ENCODE measurements around the gene CD209. TPM values are rescaled to one million over a fixed set of nuclear protein-coding genes. Genes with fewer than 3 reads are reported as not detected.

CD209 gene
- total RNA-seq, 1 donor from 2014 or later = not detected

- H3K9me3 Mint-ChIP-seq = no peaks in the 10 kb centered on the region
- H3K4me1 Mint-ChIP-seq = peaks cover 25% of the 10 kb centered on the region
- intact Hi-C loops (cut with micrococcal nuclease) = no loop called here
- DNase-seq = no peak
- H3K4me3 Mint-ChIP-seq = no peak overlapping the region
- no peak overlapping the region for H3K27ac Mint-ChIP-seq
- H3K36me3 Mint-ChIP-seq (ENCODE audit: low read depth) = no peaks in the 10 kb centered on the region
- peaks cover 29% of the 10 kb centered on the region for H3K27me3 Mint-ChIP-seq
Observed at GRCh38 chr19:7703332-7703731, 44.0 kb downstream of the CD209 start.

GRCh38 chr19:7701654-7702457, 45.5 kb downstream of the CD209 start, which contains the start of gene FCER2:
Gene FCER2, minus strand, starts transcription at chr19:7702131. Its CDS starts 2,371 bp downstream, at chr19:7699760.
- intact Hi-C loops (cut with micrococcal nuclease) = no loop called here
- Mint-ChIP-seq H3K36me3 (ENCODE audit: low read depth) (no peaks in the 10 kb centered on the region), H3K27ac (no peak within 1 kb of the TSS), H3K9me3 (no peaks in the 10 kb centered on the region), H3K27me3 (peaks cover 32% of the 10 kb centered on the region), H3K4me3 (no peak within 1 kb of the TSS), H3K4me1 (peaks cover 20% of the 10 kb centered on the region)
- no peak for DNase-seq

DNA sequence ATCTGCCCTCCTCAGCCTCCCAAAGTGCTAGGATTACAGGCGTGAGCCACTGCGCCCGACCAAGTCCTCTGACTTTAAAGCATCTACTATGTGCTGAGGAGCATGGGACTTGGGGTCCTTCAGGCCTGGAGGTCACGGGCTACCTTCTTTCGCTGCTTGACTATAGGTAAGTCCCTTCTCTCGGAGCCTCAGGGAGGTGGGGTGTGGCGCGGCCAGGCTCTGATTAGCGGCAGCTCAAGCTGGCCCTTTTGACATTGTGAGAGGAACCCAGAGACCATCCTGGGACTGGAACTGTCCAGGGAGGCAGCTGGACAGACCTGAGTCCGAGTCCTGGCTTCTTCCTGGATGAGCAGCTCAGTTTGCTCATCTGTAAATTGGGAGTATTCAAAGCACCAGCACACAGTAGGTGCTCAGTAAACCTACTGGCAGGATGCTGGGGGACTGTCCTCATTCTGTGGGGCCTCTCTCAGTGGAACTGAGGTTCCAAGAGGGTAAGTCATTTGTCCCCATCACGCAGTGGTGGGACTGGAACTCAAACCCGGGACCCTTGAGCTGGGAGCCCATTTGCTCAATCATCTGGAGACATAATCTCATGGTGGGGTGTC, 46.2 kb downstream of the CD209 start:
- intact Hi-C loops (cut with micrococcal nuclease) = no loop called here
- peaks cover 13% of the 10 kb centered on the region for H3K4me1 Mint-ChIP-seq
- H3K27me3 Mint-ChIP-seq = peaks cover 31% of the 10 kb centered on the region

DNA sequence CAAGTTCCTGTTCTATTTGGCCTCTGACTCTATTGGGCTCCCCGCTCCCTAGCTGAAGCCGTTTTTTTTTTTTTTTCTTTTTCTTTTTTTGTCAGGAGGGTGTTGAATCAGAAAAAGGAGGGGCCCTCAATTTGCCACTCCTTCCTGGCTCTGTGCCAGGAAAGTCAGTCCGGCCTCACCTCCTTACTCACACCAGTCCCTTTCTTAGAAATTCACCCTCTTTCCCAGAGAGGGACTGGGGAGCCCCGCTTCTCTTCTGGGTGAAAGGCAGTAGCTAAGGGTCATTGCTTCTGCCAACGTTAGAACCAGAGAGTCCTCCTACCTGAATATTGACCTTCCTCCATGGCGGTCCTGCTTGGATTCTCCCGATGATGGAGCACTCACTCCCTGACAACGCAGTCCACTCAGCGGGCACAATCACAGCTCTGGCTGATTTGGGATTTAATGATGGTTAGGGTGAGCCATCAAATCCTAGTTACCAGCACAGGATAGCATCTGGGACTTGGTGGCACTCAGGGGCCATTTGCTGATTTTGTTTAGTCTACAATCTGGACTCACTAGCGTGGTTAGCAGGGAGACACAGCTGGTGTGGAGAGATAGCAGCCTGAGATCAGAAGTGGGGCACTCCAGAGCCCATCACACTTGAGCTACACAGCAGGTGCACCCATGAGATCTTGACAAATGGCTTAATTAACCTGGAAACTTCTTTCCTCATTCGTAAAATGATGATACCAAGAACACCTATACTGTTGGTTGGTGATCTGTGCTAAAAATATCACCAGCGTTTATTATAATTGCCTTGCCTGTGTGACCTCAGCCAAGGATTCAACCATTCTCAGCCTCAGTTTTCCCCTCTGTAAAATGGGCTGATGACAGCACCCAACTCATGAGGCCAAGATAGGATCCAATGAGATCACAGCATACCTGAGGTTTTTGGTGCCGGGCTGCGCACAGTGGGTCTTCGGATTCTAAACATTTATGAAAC, 47.6 kb downstream of the CD209 start:
- H3K4me1 Mint-ChIP-seq = peaks cover 5% of the 10 kb centered on the region
- H3K27ac Mint-ChIP-seq = no peak overlapping the region
- DNase-seq = no peak
- intact Hi-C loops (cut with micrococcal nuclease) = no loop called here
- H3K9me3 Mint-ChIP-seq = no peaks in the 10 kb centered on the region
- H3K36me3 Mint-ChIP-seq (ENCODE audit: low read depth) = no peaks in the 10 kb centered on the region
- H3K27me3 Mint-ChIP-seq = peaks cover 29% of the 10 kb centered on the region
- no peak overlapping the region for H3K4me3 Mint-ChIP-seq

More for the DNA sequence above, 46.2 kb downstream of the CD209 start:
- Mint-ChIP-seq H3K9me3 (no peaks in the 10 kb centered on the region), H3K36me3 (ENCODE audit: low read depth) (no peaks in the 10 kb centered on the region), H3K27ac (no peak overlapping the region), H3K4me3 (no peak overlapping the region)
- DNase-seq = no peak

DNA sequence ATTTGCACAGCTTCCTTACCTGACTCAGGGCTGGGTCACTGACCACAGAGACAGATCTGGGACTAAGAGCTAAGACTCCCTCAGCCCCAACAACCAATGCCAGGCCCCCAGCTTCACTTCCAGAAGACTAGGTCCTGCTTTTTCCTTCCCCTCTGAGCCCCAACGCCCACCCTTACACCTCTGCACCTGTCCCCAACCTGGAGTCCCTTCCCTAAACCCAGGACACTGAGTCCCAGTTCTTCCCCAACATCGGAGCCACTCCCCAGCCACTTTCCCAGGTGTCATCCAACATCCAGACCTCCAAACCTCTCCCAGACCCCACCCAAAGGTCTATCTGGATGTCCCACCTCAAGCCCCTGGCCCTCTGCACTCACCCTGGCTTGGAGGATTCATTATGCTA, 48.3 kb downstream of the CD209 start:
- H3K27ac Mint-ChIP-seq = no peak overlapping the region
- H3K9me3 Mint-ChIP-seq = no peaks in the 10 kb centered on the region
- DNase-seq = no peak
- no peak overlapping the region for H3K4me3 Mint-ChIP-seq
- H3K27me3 Mint-ChIP-seq = peaks cover 27% of the 10 kb centered on the region
- H3K4me1 Mint-ChIP-seq = peaks cover 5% of the 10 kb centered on the region
- intact Hi-C loops (cut with micrococcal nuclease) = no loop called here
- no peaks in the 10 kb centered on the region for H3K36me3 Mint-ChIP-seq (ENCODE audit: low read depth)

GRCh38 chr19:7698583-7698982, 48.8 kb downstream of the CD209 start:
- intact Hi-C loops (cut with micrococcal nuclease) = no loop called here
- no peaks in the 10 kb centered on the region for H3K36me3 Mint-ChIP-seq (ENCODE audit: low read depth)
- H3K4me3 Mint-ChIP-seq = no peak overlapping the region

GRCh38 chr19:7697721-7698287, 49.5 kb downstream of the CD209 start:
- intact Hi-C loops (cut with micrococcal nuclease) = no loop called here
- Mint-ChIP-seq H3K36me3 (ENCODE audit: low read depth) (no peaks in the 10 kb centered on the region), H3K27ac (no peak overlapping the region), H3K4me1 (peaks cover 5% of the 10 kb centered on the region), H3K27me3 (peaks cover 21% of the 10 kb centered on the region), H3K4me3 (no peak overlapping the region), H3K9me3 (no peaks in the 10 kb centered on the region)
- no peak for DNase-seq

More at GRCh38 chr19:7698583-7698982, 48.8 kb downstream of the CD209 start:
- H3K27ac Mint-ChIP-seq = no peak overlapping the region
- H3K4me1 Mint-ChIP-seq = peaks cover 5% of the 10 kb centered on the region
- no peaks in the 10 kb centered on the region for H3K9me3 Mint-ChIP-seq
- H3K27me3 Mint-ChIP-seq = peaks cover 24% of the 10 kb centered on the region
- DNase-seq = no peak

DNA sequence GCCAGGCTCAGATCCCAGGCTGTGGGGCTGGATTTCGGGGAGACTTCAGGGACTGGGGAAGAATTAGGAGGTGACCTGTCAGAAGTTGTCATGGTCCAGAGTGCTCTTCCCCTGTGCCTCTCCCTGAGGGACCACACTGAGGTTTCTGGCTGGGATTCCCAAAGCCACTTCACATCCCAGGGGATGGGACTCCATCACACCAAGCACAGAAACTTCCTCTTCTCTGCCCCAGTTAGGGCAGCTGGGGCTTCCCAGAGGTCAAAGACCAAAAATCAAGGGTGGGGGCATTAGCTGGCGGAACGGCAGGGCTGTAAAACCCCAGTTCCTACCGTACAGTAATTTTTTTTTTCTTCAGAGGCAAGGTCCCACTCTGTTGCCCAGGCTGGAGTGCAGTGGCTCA, 52.8 kb downstream of the CD209 start:
- Mint-ChIP-seq H3K4me3 (no peak overlapping the region), H3K27me3 (peaks cover 15% of the 10 kb centered on the region), H3K27ac (no peak overlapping the region), H3K9me3 (no peaks in the 10 kb centered on the region), H3K4me1 (peaks cover 3% of the 10 kb centered on the region), H3K36me3 (ENCODE audit: low read depth) (no peaks in the 10 kb centered on the region)
- intact Hi-C loops (cut with micrococcal nuclease) = no loop called here
- no peak for DNase-seq

GRCh38 chr19:7692417-7693088, 54.8 kb downstream of the CD209 start:
- intact Hi-C loops (cut with micrococcal nuclease) = no loop called here
- Mint-ChIP-seq H3K4me3 (no peak overlapping the region), H3K9me3 (no peaks in the 10 kb centered on the region), H3K36me3 (ENCODE audit: low read depth) (no peaks in the 10 kb centered on the region), H3K4me1 (no peaks in the 10 kb centered on the region), H3K27ac (no peak overlapping the region), H3K27me3 (peaks cover 4% of the 10 kb centered on the region)
- no peak for DNase-seq

GRCh38 chr19:7691497-7691896, 55.8 kb downstream of the CD209 start:
- no peak overlapping the region for H3K27ac Mint-ChIP-seq
- H3K4me3 Mint-ChIP-seq = no peak overlapping the region
- no peaks in the 10 kb centered on the region for H3K9me3 Mint-ChIP-seq
- peaks cover under 1% of the 10 kb centered on the region for H3K27me3 Mint-ChIP-seq
- intact Hi-C loops (cut with micrococcal nuclease) = no loop called here
- no peaks in the 10 kb centered on the region for H3K4me1 Mint-ChIP-seq
- DNase-seq = no peak
- H3K36me3 Mint-ChIP-seq (ENCODE audit: low read depth) = no peaks in the 10 kb centered on the region

DNA sequence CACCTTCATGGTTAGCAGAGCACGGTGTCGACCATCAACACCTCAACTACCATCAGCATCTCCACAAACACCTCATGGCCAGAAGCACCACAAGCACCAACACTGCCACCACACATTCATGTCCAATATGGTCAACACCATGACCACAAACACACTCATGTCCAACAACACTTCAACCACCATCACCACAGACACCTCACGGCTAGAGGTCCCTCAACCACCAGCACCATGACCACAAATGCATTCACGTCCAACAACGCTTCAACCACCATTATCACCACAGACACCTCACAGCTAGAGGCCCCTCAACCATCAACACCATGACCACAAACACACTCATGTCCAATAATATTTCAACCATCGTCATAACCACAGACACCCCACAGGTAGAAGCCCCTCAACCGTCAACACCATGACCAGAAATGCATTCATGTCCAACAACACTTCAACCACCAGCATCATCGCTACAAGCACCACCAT, 56.5 kb downstream of the CD209 start:
- Mint-ChIP-seq H3K4me1 (no peaks in the 10 kb centered on the region), H3K27me3 (no peaks in the 10 kb centered on the region), H3K27ac (no peak overlapping the region), H3K4me3 (no peak overlapping the region), H3K9me3 (no peaks in the 10 kb centered on the region), H3K36me3 (ENCODE audit: low read depth) (no peaks in the 10 kb centered on the region)
- intact Hi-C loops (cut with micrococcal nuclease) = no loop called here
- DNase-seq = no peak
